ENCODE measurements around the gene INF2.
A peak's percentile ranks its signal among the peaks of the same experiment; 100 is the strongest.

GRCh38 chr14:104768437-104769323, 79.3 kb downstream of the INF2 start:
- TF ChIP-seq, protein P1, sequence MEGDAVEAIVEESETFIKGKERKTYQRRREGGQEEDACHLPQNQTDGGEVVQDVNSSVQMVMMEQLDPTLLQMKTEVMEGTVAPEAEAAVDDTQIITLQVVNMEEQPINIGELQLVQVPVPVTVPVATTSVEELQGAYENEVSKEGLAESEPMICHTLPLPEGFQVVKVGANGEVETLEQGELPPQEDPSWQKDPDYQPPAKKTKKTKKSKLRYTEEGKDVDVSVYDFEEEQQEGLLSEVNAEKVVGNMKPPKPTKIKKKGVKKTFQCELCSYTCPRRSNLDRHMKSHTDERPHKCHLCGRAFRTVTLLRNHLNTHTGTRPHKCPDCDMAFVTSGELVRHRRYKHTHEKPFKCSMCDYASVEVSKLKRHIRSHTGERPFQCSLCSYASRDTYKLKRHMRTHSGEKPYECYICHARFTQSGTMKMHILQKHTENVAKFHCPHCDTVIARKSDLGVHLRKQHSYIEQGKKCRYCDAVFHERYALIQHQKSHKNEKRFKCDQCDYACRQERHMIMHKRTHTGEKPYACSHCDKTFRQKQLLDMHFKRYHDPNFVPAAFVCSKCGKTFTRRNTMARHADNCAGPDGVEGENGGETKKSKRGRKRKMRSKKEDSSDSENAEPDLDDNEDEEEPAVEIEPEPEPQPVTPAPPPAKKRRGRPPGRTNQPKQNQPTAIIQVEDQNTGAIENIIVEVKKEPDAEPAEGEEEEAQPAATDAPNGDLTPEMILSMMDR (IDR thresholded peaks at IDR 0.05): peak; percentile 83 to 97 (median 90)
- TF ChIP-seq POLR2AphosphoS5 (IDR thresholded peaks at IDR 0.05) (no peak), POLR2A (IDR thresholded peaks at IDR 0.05) (no peak), EP300 (IDR thresholded peaks at IDR 0.05; ENCODE audit: low read depth) (no peak)

Data from transverse colon (tissue), 4 donors.